ENCODE results near the gene PPP6R2.

The PPP6R2 gene

GRCh38 chr22:50313021-50313420 lies 30.1 kb upstream of the PPP6R2 start:
- no peak overlapping the region for H3K27ac ChIP-seq (ENCODE audit: low read depth, low read length)
- peaks cover 85% of the 10 kb centered on the region for H3K4me1 ChIP-seq (ENCODE audit: control insufficient read depth, low read length)
- H3K4me2 ChIP-seq (ENCODE audit: low read length): peak overlapping the region; percentile 42

GRCh38 chr22:50313600-50313999 lies 29.5 kb upstream of the PPP6R2 start:
- Histone ChIP-seq H3K27me3 (ENCODE audit: control insufficient read depth, low read length) (no peaks in the 10 kb centered on the region), H3K4me2 (ENCODE audit: low read length) (peak overlapping the region; percentile 97), H3K9me2 (replicated peaks; ENCODE audit: control insufficient read depth, low read length) (no peaks in the 10 kb centered on the region), H3K9me3 (ENCODE audit: control insufficient read depth, insufficient read depth, low read length) (no peaks in the 10 kb centered on the region), H3K36me3 (ENCODE audit: control insufficient read depth, low read length) (no peaks in the 10 kb centered on the region), H3K79me2 (ENCODE audit: control insufficient read depth, low read length) (peaks cover 10% of the 10 kb centered on the region), H3K4me1 (ENCODE audit: control insufficient read depth, low read length) (peaks cover 85% of the 10 kb centered on the region), H3F3A (ENCODE audit: control insufficient read depth, insufficient read depth) (peaks cover 22% of the 10 kb centered on the region), H3K4me3 (ENCODE audit: low read length) (peak overlapping the region; percentile 92), H4K20me1 (ENCODE audit: control insufficient read depth, insufficient read depth, low read depth, low read length) (no peaks in the 10 kb centered on the region), H3K27ac (ENCODE audit: low read depth, low read length) (peak overlapping the region; percentile 89)
- TF ChIP-seq CTCF (IDR thresholded peaks at IDR 0.05; ENCODE audit: low read depth, low read length, poor library complexity, severe bottlenecking) (no peak), EZH2phosphoT487 (IDR thresholded peaks at IDR 0.05; ENCODE audit: borderline replicate concordance, low read length) (no peak)

More at GRCh38 chr22:50313021-50313420, 30.1 kb upstream of the PPP6R2 start:
- H3K4me3 ChIP-seq (ENCODE audit: low read length): no peak overlapping the region
- peaks cover 24% of the 10 kb centered on the region for H3F3A ChIP-seq (ENCODE audit: control insufficient read depth, insufficient read depth)
- H3K9me2 ChIP-seq (replicated peaks; ENCODE audit: control insufficient read depth, low read length): no peaks in the 10 kb centered on the region
- TF ChIP-seq EZH2phosphoT487 (IDR thresholded peaks at IDR 0.05; ENCODE audit: borderline replicate concordance, low read length) (no peak), CTCF (IDR thresholded peaks at IDR 0.05; ENCODE audit: low read depth, low read length, poor library complexity, severe bottlenecking) (no peak)
- no peaks in the 10 kb centered on the region for H4K20me1 ChIP-seq (ENCODE audit: control insufficient read depth, insufficient read depth, low read depth, low read length)
- no peaks in the 10 kb centered on the region for H3K9me3 ChIP-seq (ENCODE audit: control insufficient read depth, insufficient read depth, low read length)
- no peaks in the 10 kb centered on the region for H3K27me3 ChIP-seq (ENCODE audit: control insufficient read depth, low read length)
- H3K79me2 ChIP-seq (ENCODE audit: control insufficient read depth, low read length): peaks cover 10% of the 10 kb centered on the region
- no peaks in the 10 kb centered on the region for H3K36me3 ChIP-seq (ENCODE audit: control insufficient read depth, low read length)

- peak overlapping the region; percentile 92 for H3K4me3 ChIP-seq (ENCODE audit: low read length)
- TF ChIP-seq CTCF (IDR thresholded peaks at IDR 0.05; ENCODE audit: low read depth, low read length, poor library complexity, severe bottlenecking): no peak
Observed at GRCh38 chr22:50314081-50314454, 29.1 kb upstream of the PPP6R2 start.

More at GRCh38 chr22:50314081-50314454, 29.1 kb upstream of the PPP6R2 start:
- Histone ChIP-seq H3K4me1 (ENCODE audit: control insufficient read depth, low read length) (peaks cover 85% of the 10 kb centered on the region), H3K9me2 (replicated peaks; ENCODE audit: control insufficient read depth, low read length) (no peaks in the 10 kb centered on the region), H3K27ac (ENCODE audit: low read depth, low read length) (peak overlapping the region; percentile 89), H3K4me2 (ENCODE audit: low read length) (peak overlapping the region; percentile 97), H3K27me3 (ENCODE audit: control insufficient read depth, low read length) (no peaks in the 10 kb centered on the region), H3K79me2 (ENCODE audit: control insufficient read depth, low read length) (peaks cover 10% of the 10 kb centered on the region), H4K20me1 (ENCODE audit: control insufficient read depth, insufficient read depth, low read depth, low read length) (no peaks in the 10 kb centered on the region), H3F3A (ENCODE audit: control insufficient read depth, insufficient read depth) (peaks cover 17% of the 10 kb centered on the region), H3K9me3 (ENCODE audit: control insufficient read depth, insufficient read depth, low read length) (no peaks in the 10 kb centered on the region), H3K36me3 (ENCODE audit: control insufficient read depth, low read length) (no peaks in the 10 kb centered on the region)

Measured in DOHH2 (cell line).